ENCODE measurements around the gene HSPA5. TPM values are rescaled to one million over a fixed set of nuclear protein-coding genes. Genes with fewer than 3 reads are reported as not detected.

The HSPA5 gene
- total RNA-seq, 1 experiment from 2014 or later, result 438 TPM

- CTCF ChIA-PET, result interaction anchor here (0.8 to 3.1 kb wide), 7 partner anchors 80 to 1143 kb away, joined by 3 to 28 read pairs (median 3); no protein-coding TSS in a partner anchor
- Histone ChIP-seq H3K9ac (ENCODE audit: low read length) (no peak overlapping the region), H3K9me3 (ENCODE audit: control insufficient read depth in 1 of 2, insufficient read depth in 1 of 2, low read depth in 1 of 2, low read length in 2 of 2) (no peaks in the 10 kb centered on the region), H3K79me2 (ENCODE audit: insufficient read depth, low read length) (no peaks in the 10 kb centered on the region), H3K36me3 (ENCODE audit: control insufficient read depth in 1 of 2, insufficient read depth in 2 of 2, low read length in 2 of 2) (no peaks in the 10 kb centered on the region), H3K4me2 (ENCODE audit: low read length) (no peak overlapping the region), H3K4me3 (replicated peaks in 1 of 2; ENCODE audit: low read depth in 1 of 2, low read length in 2 of 2) (no peak overlapping the region), H3K4me1 (ENCODE audit: control insufficient read depth in 1 of 2, insufficient read depth in 2 of 2, low read length in 2 of 2) (peaks cover 3 to 4% of the 10 kb centered on the region in 2 experiments; a peak in 2 of 4 replicates), H3K27ac (ENCODE audit: low read depth, low read length) (no peak overlapping the region), H3K27me3 (ENCODE audit: insufficient read depth, low read length) (no peaks in the 10 kb centered on the region), H2AFZ (ENCODE audit: low read depth, low read length, poor library complexity, severe bottlenecking) (no peak overlapping the region), H4K20me1 (ENCODE audit: insufficient read depth) (no peaks in the 10 kb centered on the region), H3K9me2 (ENCODE audit: insufficient read depth) (no peaks in the 10 kb centered on the region)
- intact Hi-C loops (cut with micrococcal nuclease), result loop anchor here (1.0 kb wide), 2 partner anchors 105 to 118 kb away; no protein-coding TSS in a partner anchor
- RAD21 ChIA-PET (ENCODE audit: low non-redundant PET in 1 of 2, low total read pairs in 2 of 2, uncharacterized antibody in 2 of 2, unreplicated experiment in 2 of 2), result no interaction called here
- ATAC-seq (peak; percentile 77), DNase-seq (ENCODE audit: low read depth, low spot score) (no peak)
- no TSS peak for BruUV-seq (replicated peaks)
- TF ChIP-seq ZBTB33 (IDR thresholded peaks at IDR 0.05; ENCODE audit: extremely low read depth, insufficient replicate concordance, low read length) (no peak), RAD21 (IDR thresholded peaks at IDR 0.05; ENCODE audit: low read depth) (peak; percentile 76), CEBPB (IDR thresholded peaks at IDR 0.05; ENCODE audit: low read depth) (no peak)
- TF ChIP-seq, protein P1, sequence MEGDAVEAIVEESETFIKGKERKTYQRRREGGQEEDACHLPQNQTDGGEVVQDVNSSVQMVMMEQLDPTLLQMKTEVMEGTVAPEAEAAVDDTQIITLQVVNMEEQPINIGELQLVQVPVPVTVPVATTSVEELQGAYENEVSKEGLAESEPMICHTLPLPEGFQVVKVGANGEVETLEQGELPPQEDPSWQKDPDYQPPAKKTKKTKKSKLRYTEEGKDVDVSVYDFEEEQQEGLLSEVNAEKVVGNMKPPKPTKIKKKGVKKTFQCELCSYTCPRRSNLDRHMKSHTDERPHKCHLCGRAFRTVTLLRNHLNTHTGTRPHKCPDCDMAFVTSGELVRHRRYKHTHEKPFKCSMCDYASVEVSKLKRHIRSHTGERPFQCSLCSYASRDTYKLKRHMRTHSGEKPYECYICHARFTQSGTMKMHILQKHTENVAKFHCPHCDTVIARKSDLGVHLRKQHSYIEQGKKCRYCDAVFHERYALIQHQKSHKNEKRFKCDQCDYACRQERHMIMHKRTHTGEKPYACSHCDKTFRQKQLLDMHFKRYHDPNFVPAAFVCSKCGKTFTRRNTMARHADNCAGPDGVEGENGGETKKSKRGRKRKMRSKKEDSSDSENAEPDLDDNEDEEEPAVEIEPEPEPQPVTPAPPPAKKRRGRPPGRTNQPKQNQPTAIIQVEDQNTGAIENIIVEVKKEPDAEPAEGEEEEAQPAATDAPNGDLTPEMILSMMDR (IDR thresholded peaks at IDR 0.05 in 2 of 3, conservative IDR thresholded peaks at IDR 0.05 in 1 of 3; ENCODE audit: borderline replicate concordance in 1 of 3, insufficient read depth in 1 of 3, low read depth in 2 of 3, low read length in 2 of 3), result peak; percentile 19 to 41 (median 41); a peak in 4 of 6 replicates
- POLR2A ChIA-PET, result interaction anchor here (1.3 to 6.3 kb wide), 2 partner anchors 13 to 19 kb away, joined by 3 to 54 read pairs; partner anchors contain the start of gene HSPA5
Observed at GRCh38 chr9:125255781-125256391, 14.7 kb upstream of the HSPA5 start.
